Fibroblast of lung (primary cell): Measurements from ENCODE around the gene C11orf86. TPM values are rescaled to one million over a fixed set of nuclear protein-coding genes. Genes with fewer than 3 reads are reported as not detected.

Source experiments
- DNase-seq, 2 donors: peaks; one replicate each; pipeline versions ENCODE4 v3.0.0 to v3.0.0-alpha.2; 2010; ENCODE audit warnings: low read depth in 2 of 2
- H2AFZ ChIP-seq: 2 replicates; pipeline ENCODE4 v1.5.1; 2012; ENCODE audit warnings: low read length, control low read depth, inconsistent platforms
- H3K27ac ChIP-seq: 2 replicates; pipeline ENCODE4 v1.5.1; 2011; ENCODE audit warnings: low read length, control low read depth; ENCODE audit not compliant: insufficient read depth
- H3K27me3 ChIP-seq: 2 replicates; pipeline ENCODE4 v1.5.1; 2011; ENCODE audit warnings: mild to moderate bottlenecking, low read length; ENCODE audit not compliant: control insufficient read depth, insufficient read depth
- H3K36me3 ChIP-seq: 2 replicates; pipeline ENCODE4 v1.5.1; 2011; ENCODE audit warnings: low read length; ENCODE audit not compliant: control insufficient read depth, insufficient read depth
- H3K4me1 ChIP-seq: 2 replicates; pipeline ENCODE4 v1.5.1; 2011; ENCODE audit warnings: low read length; ENCODE audit not compliant: control insufficient read depth, insufficient read depth; ENCODE audit errors: extremely low read depth
- H3K4me2 ChIP-seq: 2 replicates; pipeline ENCODE4 v1.5.1; 2011; ENCODE audit warnings: low read length, control low read depth; ENCODE audit not compliant: insufficient read depth; ENCODE audit errors: extremely low read depth
- H3K4me3 ChIP-seq, 4 experiments: fragments of 200-600 bp in 1 of 4; sonication (generic) in 1 of 4; replicated peaks in 1 of 4; 2 replicates each; pipeline ENCODE4 v1.5.1; 2011 to 2016; ENCODE audit warnings: low read length in 4 of 4, low read depth in 3 of 4, mild to moderate bottlenecking in 3 of 4, control low read depth in 2 of 4, inconsistent platforms in 1 of 4, mixed read lengths in 1 of 4; ENCODE audit not compliant: insufficient read depth in 1 of 4; ENCODE audit errors: control extremely low read depth in 1 of 4
- H3K79me2 ChIP-seq: 2 replicates; pipeline ENCODE4 v1.5.1; 2012; ENCODE audit warnings: mild to moderate bottlenecking, low read length, inconsistent platforms; ENCODE audit not compliant: control insufficient read depth, insufficient read depth
- H3K9ac ChIP-seq: 2 replicates; pipeline ENCODE4 v1.5.1; 2011; ENCODE audit warnings: mild to moderate bottlenecking, low read length, control low read depth; ENCODE audit not compliant: insufficient read depth
- H3K9me3 ChIP-seq: 2 replicates; pipeline ENCODE4 v1.5.1; 2012; ENCODE audit warnings: low read depth, low read length; ENCODE audit not compliant: control insufficient read depth, insufficient read depth
- H4K20me1 ChIP-seq: 2 replicates; pipeline ENCODE4 v1.5.1; 2011; ENCODE audit warnings: low read length; ENCODE audit not compliant: control insufficient read depth, insufficient read depth; ENCODE audit errors: extremely low read depth
- CTCF ChIP-seq, 2 donors: IDR thresholded peaks in 1 of 2; conservative IDR thresholded peaks in 1 of 2; 1 replicate in 1 of 2; 2 replicates in 1 of 2; pipeline ENCODE4 v1.5.1; 2011 to 2012; ENCODE audit warnings: low read length in 2 of 2, control low read depth in 1 of 2, inconsistent platforms in 1 of 2, low read depth in 1 of 2, mild to moderate bottlenecking in 1 of 2
- EZH2 ChIP-seq: IDR thresholded peaks from 2 replicates; pipeline ENCODE4 v1.5.1; 2012; ENCODE audit warnings: low read length, control low read depth, mild to moderate bottlenecking; ENCODE audit errors: missing control alignments
- polyA plus RNA-seq, 2 donors: library from polyadenylated mRNA; depleted of rRNA in 1 of 2; stranded (reverse) in 1 of 2; unstranded in 1 of 2; fragments of >200 nt; gene quantifications; 2 replicates each; pipeline ENCODE4 v1.2.1, GENCODE V29; 2011 to 2012; ENCODE audit warnings: missing spikeins in 1 of 2
- total RNA-seq: library from RNA; depleted of rRNA; stranded (reverse); fragments of >200 nt; gene quantifications from 2 replicates; pipeline ENCODE4 v1.2.1, GENCODE V29; 2014

The C11orf86 gene
- total and polyA plus RNA-seq, 2 donors (not counting 1 experiment from before 2014, with no cell fraction given), result not detected

GRCh38 chr11:67024966-67025365, 49.9 kb downstream of the C11orf86 start:
- Histone ChIP-seq H3K9ac (no peak overlapping the region), H3K27ac (no peak overlapping the region), H4K20me1 (no peaks in the 10 kb centered on the region), H3K36me3 (no peaks in the 10 kb centered on the region), H3K4me2 (no peak overlapping the region), H3K4me1 (no peaks in the 10 kb centered on the region), H3K79me2 (no peaks in the 10 kb centered on the region), H3K27me3 (peaks cover 21% of the 10 kb centered on the region), H3K9me3 (no peaks in the 10 kb centered on the region), H3K4me3 (no peak overlapping the region), H2AFZ (no peak overlapping the region)
- TF ChIP-seq CTCF (conservative IDR thresholded peaks at IDR 0.05 in 1 of 2, IDR thresholded peaks at IDR 0.05 in 1 of 2; ENCODE audit: low read depth in 1 of 2, low read length in 2 of 2) (no peak), EZH2 (no peak)
- DNase-seq, result peak in 1 of 2 donors; percentile 9

- no peak overlapping the region for H3K4me3 ChIP-seq
- no peak for DNase-seq
- H3K4me1 ChIP-seq, result no peaks in the 10 kb centered on the region
- no peak overlapping the region for H3K27ac ChIP-seq
- H4K20me1 ChIP-seq, result no peaks in the 10 kb centered on the region
- H2AFZ ChIP-seq, result no peak overlapping the region
- no peak for TF ChIP-seq EZH2
- TF ChIP-seq CTCF (conservative IDR thresholded peaks at IDR 0.05 in 1 of 2, IDR thresholded peaks at IDR 0.05 in 1 of 2; ENCODE audit: low read depth in 1 of 2, low read length in 2 of 2), result no peak
- no peak overlapping the region for H3K9ac ChIP-seq
- H3K79me2 ChIP-seq, result no peaks in the 10 kb centered on the region
- H3K9me3 ChIP-seq, result no peaks in the 10 kb centered on the region
- H3K36me3 ChIP-seq, result no peaks in the 10 kb centered on the region
- no peak overlapping the region for H3K4me2 ChIP-seq
- peaks cover 21% of the 10 kb centered on the region for H3K27me3 ChIP-seq
Observed at GRCh38 chr11:67025750-67026149, 50.6 kb downstream of the C11orf86 start.

Other genes starting within 250 kb of the C11orf86 start
- gene SPTBN2, start 246.1 kb upstream of the C11orf86 start, total RNA-seq, result 0.51 and 0.99 TPM in 2 replicates
- 0.09 and 0.53 TPM in 2 replicates for gene SPTBN2, start 246.1 kb upstream of the C11orf86 start, polyA plus RNA-seq
- 13.4 and 14.4 TPM in 2 replicates for gene RCE1, start 131.9 kb upstream of the C11orf86 start, total RNA-seq
- 7.0 and 9.4 TPM in 2 replicates for gene RCE1, start 131.9 kb upstream of the C11orf86 start, polyA plus RNA-seq
- gene LRFN4, start 118.2 kb upstream of the C11orf86 start, total RNA-seq, result 10.5 and 14.5 TPM in 2 replicates
- gene LRFN4, start 118.2 kb upstream of the C11orf86 start, polyA plus RNA-seq, result 3.8 and 5.7 TPM in 2 replicates
- 10.3 and 22.8 TPM in 2 replicates for gene PC, start 16.9 kb upstream of the C11orf86 start, total RNA-seq
- gene PC, start 16.9 kb upstream of the C11orf86 start, polyA plus RNA-seq, result 5.1 and 8.2 TPM in 2 replicates
- gene SYT12, start 47.8 kb downstream of the C11orf86 start, total RNA-seq, result under 0.01 and 0.26 TPM in 2 replicates
- 0.07 TPM in 1 of 2 replicates, not detected in the other for gene SYT12, start 47.8 kb downstream of the C11orf86 start, polyA plus RNA-seq
- gene RHOD, start 81.5 kb downstream of the C11orf86 start, total RNA-seq, result 12.9 and 13.4 TPM in 2 replicates
- 4.7 and 11.6 TPM in 2 replicates for gene RHOD, start 81.5 kb downstream of the C11orf86 start, polyA plus RNA-seq
- 33.1 and 42.6 TPM in 2 replicates for gene KDM2A, start 144.0 kb downstream of the C11orf86 start, total RNA-seq
- gene KDM2A, start 144.0 kb downstream of the C11orf86 start, polyA plus RNA-seq, result 36.4 and 39.2 TPM in 2 replicates